GM19240 (cell line): ENCODE measurements around the gene FAM81A.
"Not testable (repeated sequence)": the region's sequence is repeated elsewhere in the genome, so short reads cannot be mapped to it uniquely, and the experiment has no call there.

Experiments
- DNase-seq: peaks from one replicate; pipeline ENCODE4 v3.0.0; 2011; ENCODE audit warnings: low spot score; ENCODE audit not compliant: insufficient read length

Gene FAM81A

GRCh38 chr15:59484399-59484798, 46.4 kb downstream of the FAM81A start:
- DNase-seq, result no peak

GRCh38 chr15:59485036-59485435, 47.0 kb downstream of the FAM81A start:
- DNase-seq, result no peak

GRCh38 chr15:59489485-59489884, 51.5 kb downstream of the FAM81A start:
- not testable (repeated sequence) for DNase-seq

- DNase-seq, result no peak
These were observed 53.1 kb downstream of the FAM81A start for GRCh38 chr15:59491062-59491461.

GRCh38 chr15:59492389-59493377, 54.7 kb downstream of the FAM81A start:
- no peak for DNase-seq

- DNase-seq, result no peak
These were observed 63.6 kb downstream of the FAM81A start for GRCh38 chr15:59501597-59501996.

GRCh38 chr15:59515190-59515589, 77.2 kb downstream of the FAM81A start:
- DNase-seq, result no peak

GRCh38 chr15:59516655-59517461, 78.9 kb downstream of the FAM81A start:
- no peak for DNase-seq

GRCh38 chr15:59519329-59519728, 81.3 kb downstream of the FAM81A start:
- DNase-seq, result no peak

GRCh38 chr15:59521443-59521842, 83.5 kb downstream of the FAM81A start:
- DNase-seq, result no peak

GRCh38 chr15:59522988-59523461, 85.0 kb downstream of the FAM81A start:
- DNase-seq, result no peak

GRCh38 chr15:59523702-59524101, 85.7 kb downstream of the FAM81A start:
- no peak for DNase-seq

GRCh38 chr15:59524331-59524731, 86.3 kb downstream of the FAM81A start:
- no peak for DNase-seq

- DNase-seq, result not testable (repeated sequence)
These were observed 88.5 kb downstream of the FAM81A start for GRCh38 chr15:59526466-59526865.

- DNase-seq, result no peak
These were observed 90.4 kb downstream of the FAM81A start for GRCh38 chr15:59528429-59528828.

GRCh38 chr15:59528961-59529402, 91.0 kb downstream of the FAM81A start:
- DNase-seq, result no peak

GRCh38 chr15:59531066-59531675, 93.2 kb downstream of the FAM81A start:
- DNase-seq, result no peak

GRCh38 chr15:59532770-59533379, 94.9 kb downstream of the FAM81A start:
- no peak for DNase-seq

GRCh38 chr15:59536553-59536952, 98.6 kb downstream of the FAM81A start:
- DNase-seq, result no peak

GRCh38 chr15:59537403-59537802, 99.4 kb downstream of the FAM81A start:
- no peak for DNase-seq

GRCh38 chr15:59538494-59538893, 100.5 kb downstream of the FAM81A start:
- no peak for DNase-seq
